Tibial nerve (tissue), 4 donors: ENCODE measurements around the gene SETDB1. TPM values are rescaled to one million over a fixed set of nuclear protein-coding genes. Genes with fewer than 3 reads are reported as not detected.
A peak's percentile ranks its signal among the peaks of the same experiment; 100 is the strongest.

Experiments used
- DNase-seq, 2 donors: peaks; one replicate each; pipeline ENCODE4 v3.0.0-alpha.2; 2019; ENCODE audit warnings: low spot score in 2 of 2
- H3K27ac ChIP-seq, 4 donors: fragments of 200-600 bp; sonication (generic) in 3 of 4; one replicate each; pipeline ENCODE4 v1.5.1; 2017 to 2019; ENCODE audit warnings: mild to moderate bottlenecking in 1 of 4
- H3K27me3 ChIP-seq, 2 donors: fragments of 200-600 bp; sonication (generic) in 1 of 2; one replicate each; pipeline versions ENCODE4 v1.5.1 to v1.6.0; 2017 to 2019
- H3K36me3 ChIP-seq, 3 donors: fragments of 200-600 bp; sonication (generic); one replicate each; pipeline ENCODE4 v1.5.1; 2018 to 2019
- H3K4me1 ChIP-seq, 4 donors: fragments of 200-600 bp; sonication (generic) in 3 of 4; one replicate each; pipeline ENCODE4 v1.5.1; 2017 to 2019
- H3K4me3 ChIP-seq, 4 donors: fragments of 200-600 bp; sonication (generic) in 3 of 4; one replicate each; pipeline ENCODE4 v1.5.1; 2017 to 2019; ENCODE audit warnings: mild to moderate bottlenecking in 1 of 4, moderate library complexity in 1 of 4
- H3K9me3 ChIP-seq, 4 donors: fragments of 200-600 bp; sonication (generic) in 3 of 4; one replicate each; pipeline ENCODE4 v1.5.1; 2017 to 2019
- EP300 ChIP-seq, 2 donors: sonication (generic); formaldehyde crosslinking; IDR thresholded peaks; one replicate each; pipeline ENCODE4 v1.6.1; 2017; ENCODE audit warnings: antibody characterized with exemption in 2 of 2, mild to moderate bottlenecking in 1 of 2
- POLR2A ChIP-seq, 2 donors: fragments of 450-650 bp; IDR thresholded peaks; one replicate each; pipeline ENCODE4 v1.6.1; 2017; ENCODE audit warnings: antibody characterized with exemption in 2 of 2, mild to moderate bottlenecking in 2 of 2, moderate library complexity in 2 of 2
- WGBS, 2 donors: methylation state at CpG; one replicate each; pipeline ENCODE4 v1.1.5; 2018; 5-methylcytosine and 5-hydroxymethylcytosine counted together
- total RNA-seq, 4 donors: library from RNA; depleted of rRNA; stranded (reverse); fragments of >200 nt; gene quantifications; one replicate each; pipeline ENCODE4 v1.1.0, GENCODE V29; 2016
- TF ChIP-seq, protein P1 (sequence below), 5 experiments: fragments of 200-600 bp in 3 of 5; fragments of 450-650 bp in 2 of 5; sonication (generic) in 3 of 5; IDR thresholded peaks; one replicate each; pipeline ENCODE4 v1.5.1; 2016 to 2019; ENCODE audit warnings: antibody characterized with exemption in 5 of 5, mild to moderate bottlenecking in 3 of 5, moderate library complexity in 2 of 5

Gene SETDB1
- total RNA-seq, 4 donors from 2014 or later = 30.6 to 42.9 (median 35.3) TPM

DNA sequence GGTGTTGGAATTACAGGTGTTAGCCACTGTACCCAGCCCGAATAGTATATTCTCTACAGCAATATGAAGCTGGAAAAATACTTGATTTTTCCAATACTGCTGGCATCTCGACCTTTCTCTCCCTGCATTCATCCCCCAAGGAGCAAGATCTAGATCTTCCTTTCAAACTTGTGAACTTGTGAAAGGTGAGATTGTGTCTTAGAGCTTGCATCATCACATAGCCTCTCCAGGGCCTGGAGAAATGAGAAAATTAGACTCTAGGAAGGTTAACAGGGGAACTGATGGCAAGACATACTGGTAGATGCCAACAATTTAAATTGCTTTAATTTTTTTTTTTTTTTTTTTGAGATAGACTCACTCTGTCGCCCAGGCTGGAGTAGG is 84.2 kb downstream of the SETDB1 start:
- H3K4me3 ChIP-seq = no peak overlapping the region
- no peaks in the 10 kb centered on the region for H3K27me3 ChIP-seq
- no peak for TF ChIP-seq EP300 (IDR thresholded peaks at IDR 0.05)
- TF ChIP-seq, protein P1, sequence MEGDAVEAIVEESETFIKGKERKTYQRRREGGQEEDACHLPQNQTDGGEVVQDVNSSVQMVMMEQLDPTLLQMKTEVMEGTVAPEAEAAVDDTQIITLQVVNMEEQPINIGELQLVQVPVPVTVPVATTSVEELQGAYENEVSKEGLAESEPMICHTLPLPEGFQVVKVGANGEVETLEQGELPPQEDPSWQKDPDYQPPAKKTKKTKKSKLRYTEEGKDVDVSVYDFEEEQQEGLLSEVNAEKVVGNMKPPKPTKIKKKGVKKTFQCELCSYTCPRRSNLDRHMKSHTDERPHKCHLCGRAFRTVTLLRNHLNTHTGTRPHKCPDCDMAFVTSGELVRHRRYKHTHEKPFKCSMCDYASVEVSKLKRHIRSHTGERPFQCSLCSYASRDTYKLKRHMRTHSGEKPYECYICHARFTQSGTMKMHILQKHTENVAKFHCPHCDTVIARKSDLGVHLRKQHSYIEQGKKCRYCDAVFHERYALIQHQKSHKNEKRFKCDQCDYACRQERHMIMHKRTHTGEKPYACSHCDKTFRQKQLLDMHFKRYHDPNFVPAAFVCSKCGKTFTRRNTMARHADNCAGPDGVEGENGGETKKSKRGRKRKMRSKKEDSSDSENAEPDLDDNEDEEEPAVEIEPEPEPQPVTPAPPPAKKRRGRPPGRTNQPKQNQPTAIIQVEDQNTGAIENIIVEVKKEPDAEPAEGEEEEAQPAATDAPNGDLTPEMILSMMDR (IDR thresholded peaks at IDR 0.05) = no peak
- TF ChIP-seq POLR2A (IDR thresholded peaks at IDR 0.05) = no peak
- H3K9me3 ChIP-seq = no peaks in the 10 kb centered on the region
- H3K36me3 ChIP-seq = no peaks in the 10 kb centered on the region
- 82 to 84% methylated on average over 3 of the region's 3 CpGs for WGBS, 2 donors
- no peak for DNase-seq
- peak overlapping the region in 2 of 4 donors; percentile 83 to 91 for H3K27ac ChIP-seq
- peaks cover 0 to 70% (median 40%) of the 10 kb centered on the region in 4 donors for H3K4me1 ChIP-seq

- H3K27me3 ChIP-seq = no peaks in the 10 kb centered on the region
- peaks cover 0 to 65% (median 39%) of the 10 kb centered on the region in 4 donors for H3K4me1 ChIP-seq
- no peak overlapping the region for H3K4me3 ChIP-seq
- TF ChIP-seq EP300 (IDR thresholded peaks at IDR 0.05) (no peak), POLR2A (IDR thresholded peaks at IDR 0.05) (no peak)
- TF ChIP-seq, protein P1 (IDR thresholded peaks at IDR 0.05) = no peak
- WGBS, 2 donors = 34 to 39% methylated on average over 4 of the region's 4 CpGs
- peak overlapping the region in 3 of 4 donors; percentile 64 to 91 (median 83) for H3K27ac ChIP-seq
- DNase-seq = no peak
- no peaks in the 10 kb centered on the region for H3K36me3 ChIP-seq
- H3K9me3 ChIP-seq = no peaks in the 10 kb centered on the region
Measured at GRCh38 chr1:151011154-151011850, 85.1 kb downstream of the SETDB1 start.

GRCh38 chr1:151012684-151013471 is 86.7 kb downstream of the SETDB1 start:
- H3K4me1 ChIP-seq = peaks cover 0 to 53% (median 29%) of the 10 kb centered on the region in 4 donors
- peak overlapping the region; percentile 49 to 91 (median 74) for H3K27ac ChIP-seq
- H3K27me3 ChIP-seq = no peaks in the 10 kb centered on the region
- DNase-seq = no peak
- TF ChIP-seq, protein P1 (IDR thresholded peaks at IDR 0.05) = no peak
- TF ChIP-seq EP300 (IDR thresholded peaks at IDR 0.05) (no peak), POLR2A (IDR thresholded peaks at IDR 0.05) (peak in 1 of 2 donors; percentile 28)
- no peak overlapping the region for H3K4me3 ChIP-seq
- no peaks in the 10 kb centered on the region for H3K9me3 ChIP-seq
- H3K36me3 ChIP-seq = peaks cover 0 to 6% (median 0%) of the 10 kb centered on the region in 3 donors
- 69 to 71% methylated on average over 14 of the region's 14 CpGs for WGBS, 2 donors

- DNase-seq = no peak
- Histone ChIP-seq H3K27me3 (no peaks in the 10 kb centered on the region), H3K9me3 (no peaks in the 10 kb centered on the region), H3K4me3 (no peak overlapping the region), H3K4me1 (peaks cover 0 to 51% (median 27%) of the 10 kb centered on the region in 4 donors), H3K36me3 (peaks cover 0 to 13% (median 0%) of the 10 kb centered on the region in 3 donors), H3K27ac (peak overlapping the region; percentile 49 to 91 (median 74))
- TF ChIP-seq EP300 (IDR thresholded peaks at IDR 0.05) (no peak), POLR2A (IDR thresholded peaks at IDR 0.05) (no peak)
- TF ChIP-seq, protein P1 (IDR thresholded peaks at IDR 0.05) = no peak
- WGBS, 2 donors = 25 to 48% methylated on average over 2 of the region's 2 CpGs
Measured at GRCh38 chr1:151013518-151013917, 87.4 kb downstream of the SETDB1 start.

Other genes starting within 250 kb of the SETDB1 start
- 10 to 100 TPM; 20.6 to 30.9 (median 26.5) TPM for gene GOLPH3L, start 229.2 kb upstream of the SETDB1 start, total RNA-seq
- 1 to 10 TPM in 3 of 4 donors, under 1 TPM in 1; 0.39 to 8.7 (median 2.5) TPM for gene HORMAD1, start 205.5 kb upstream of the SETDB1 start, total RNA-seq
- gene CTSS, start 160.6 kb upstream of the SETDB1 start, total RNA-seq = 10 to 100 TPM; 29.7 to 57.7 (median 41.3) TPM
- 10 to 100 TPM; 42.0 to 87.9 (median 45.5) TPM for gene CTSK, start 118.1 kb upstream of the SETDB1 start, total RNA-seq
- 10 to 100 TPM; 56.6 to 67.4 (median 58.6) TPM for gene ARNT, start 49.8 kb upstream of the SETDB1 start, total RNA-seq
- gene CTXND2, start 39.2 kb upstream of the SETDB1 start, total RNA-seq = not detected
- gene CERS2, start 48.5 kb downstream of the SETDB1 start, total RNA-seq = 100 to 1,000 TPM; 137 to 168 (median 140) TPM
- gene ANXA9, start 55.9 kb downstream of the SETDB1 start, total RNA-seq = 10 to 100 TPM in 2 of 4 donors, 1 to 10 TPM in 2; 2.1 to 12.2 (median 7.8) TPM
- 10 to 100 TPM; 45.5 to 63.2 (median 49.5) TPM for gene MINDY1, start 80.5 kb downstream of the SETDB1 start, total RNA-seq
- gene PRUNE1, start 82.1 kb downstream of the SETDB1 start, total RNA-seq = 10 to 100 TPM; 22.0 to 40.4 (median 28.5) TPM
- 1 to 10 TPM in 2 of 4 donors, under 1 TPM in 1, not detected in 1; 0.22 to 2.2 (median 1.3) TPM for gene BNIPL, start 110.2 kb downstream of the SETDB1 start, total RNA-seq
- 1 to 10 TPM; 5.0 to 9.6 (median 6.5) TPM for gene C1orf56, start 121.4 kb downstream of the SETDB1 start, total RNA-seq
- 10 to 100 TPM; 72.4 to 87.4 (median 80.8) TPM for gene CDC42SE1, start 133.3 kb downstream of the SETDB1 start, total RNA-seq
- 1 to 10 TPM; 1.2 to 2.7 (median 2.0) TPM for gene MLLT11, start 134.0 kb downstream of the SETDB1 start, total RNA-seq
- 10 to 100 TPM; 17.4 to 43.1 (median 22.3) TPM for gene GABPB2, start 144.4 kb downstream of the SETDB1 start, total RNA-seq
- 10 to 100 TPM; 15.5 to 28.7 (median 18.7) TPM for gene SEMA6C, start 220.3 kb downstream of the SETDB1 start, total RNA-seq
- gene TNFAIP8L2, start 230.3 kb downstream of the SETDB1 start, total RNA-seq = 10 to 100 TPM in 1 of 4 donors, 1 to 10 TPM in 3; 4.4 to 12.9 (median 8.6) TPM
- 10 to 100 TPM; 10.1 to 16.5 (median 13.8) TPM for gene LYSMD1, start 239.5 kb downstream of the SETDB1 start, total RNA-seq
- 10 to 100 TPM; 20.5 to 42.6 (median 31.2) TPM for gene SCNM1, start 239.8 kb downstream of the SETDB1 start, total RNA-seq
- gene TMOD4, start 249.6 kb downstream of the SETDB1 start, total RNA-seq = 1 to 10 TPM in 2 of 4 donors, not detected in 2; 1.1 to 4.8 TPM